CD4-positive, CD25-positive, alpha-beta regulatory T cell (primary cell): ENCODE measurements around the gene TNS1. TPM values are rescaled to one million over a fixed set of nuclear protein-coding genes. Genes with fewer than 3 reads are reported as not detected.

ENCODE experiments used
- ATAC-seq, 2 donors: fragments of 150-1000 bp; cut with Tn5 transposase; one replicate each; pipeline ENCODE4 v1.10.0; 2021; ENCODE audit warnings: low read depth in 2 of 2, moderate number of reproducible peaks in 2 of 2, moderate library complexity in 1 of 2
- DNase-seq, 3 donors: peaks; one replicate each; pipeline versions ENCODE4 v3.0.0 to v3.0.0-alpha.2; 2012 to 2022; ENCODE audit warnings: mixed read lengths in 1 of 3
- H3K27ac ChIP-seq: one replicate; pipeline ENCODE4 v1.7.0; 2013; ENCODE audit warnings: mild to moderate bottlenecking, low read length; ENCODE audit not compliant: insufficient read depth, poor library complexity, severe bottlenecking
- H3K27me3 ChIP-seq: one replicate; pipeline ENCODE4 v1.7.0; 2013; ENCODE audit warnings: low read length; ENCODE audit not compliant: control insufficient read depth, insufficient read depth
- H3K36me3 ChIP-seq: one replicate; pipeline ENCODE4 v1.7.0; 2013; ENCODE audit warnings: mild to moderate bottlenecking, low read length, moderate library complexity; ENCODE audit not compliant: control insufficient read depth, insufficient read depth
- H3K4me1 ChIP-seq: 2 replicates; pipeline ENCODE4 v1.7.0; 2013; ENCODE audit warnings: mild to moderate bottlenecking, low read length; ENCODE audit not compliant: insufficient read depth, control insufficient read depth, poor library complexity, severe bottlenecking
- H3K4me3 ChIP-seq: one replicate; pipeline ENCODE4 v1.7.0; 2013; ENCODE audit warnings: low read depth, mild to moderate bottlenecking, low read length, moderate library complexity
- H3K9me3 ChIP-seq, 2 experiments: 1 replicate in 1 of 2; 2 replicates in 1 of 2; pipeline ENCODE4 v1.7.0; 2013; ENCODE audit warnings: low read length in 2 of 2, mild to moderate bottlenecking in 1 of 2, moderate library complexity in 1 of 2; ENCODE audit not compliant: control insufficient read depth in 2 of 2
- H3K27ac Mint-ChIP-seq, 3 donors: one replicate each; pipeline ENCODE4 v1.8.0; 2020 to 2022; ENCODE audit warnings: mild to moderate bottlenecking in 3 of 3, mixed read lengths in 3 of 3, moderate library complexity in 2 of 3
- H3K27me3 Mint-ChIP-seq: one replicate; pipeline ENCODE4 v1.8.0; 2022; ENCODE audit warnings: mild to moderate bottlenecking, mixed read lengths
- H3K36me3 Mint-ChIP-seq: one replicate; pipeline ENCODE4 v1.8.0; 2020; ENCODE audit warnings: mixed read lengths
- H3K4me1 Mint-ChIP-seq, 4 donors: one replicate each; pipeline ENCODE4 v1.8.0; 2020 to 2022; ENCODE audit warnings: mixed read lengths in 4 of 4, mild to moderate bottlenecking in 1 of 4
- H3K4me3 Mint-ChIP-seq, 4 donors: one replicate each; pipeline ENCODE4 v1.8.0; 2020 to 2022; ENCODE audit warnings: mild to moderate bottlenecking in 4 of 4, mixed read lengths in 4 of 4, moderate library complexity in 3 of 4
- H3K9me3 Mint-ChIP-seq, 7 donors: one replicate each; pipeline ENCODE4 v1.8.0; 2020 to 2022; ENCODE audit warnings: mixed read lengths in 7 of 7, mild to moderate bottlenecking in 3 of 7, moderate library complexity in 2 of 7
- polyA plus RNA-seq, 4 donors: library from polyadenylated mRNA; unstranded; fragments of 300-500 nt; fragmentation: Illumina TruSeq; gene quantifications; one replicate each; pipeline ENCODE4 v1.2.3, GENCODE V29; 2021
- total RNA-seq: library from RNA; stranded (reverse); gene quantifications from one replicate; pipeline ENCODE4 v1.2.3, GENCODE V29; 2022

TNS1 gene
- total and polyA plus RNA-seq, 5 donors from 2014 or later = 0.49 TPM; not detected in 4

- Histone ChIP-seq H3K27ac (no peak overlapping the region), H3K27me3 (no peaks in the 10 kb centered on the region), H3K36me3 (no peaks in the 10 kb centered on the region), H3K4me3 (no peak overlapping the region), H3K9me3 (no peaks in the 10 kb centered on the region), H3K4me1 (no peaks in the 10 kb centered on the region)
- DNase-seq = no peak
- H3K4me3 Mint-ChIP-seq = no peak overlapping the region
- H3K36me3 Mint-ChIP-seq = no peaks in the 10 kb centered on the region
- H3K27me3 Mint-ChIP-seq = peaks cover 5% of the 10 kb centered on the region
- H3K4me1 Mint-ChIP-seq = no peaks in the 10 kb centered on the region
- peaks cover 0 to 6% (median 0%) of the 10 kb centered on the region in 7 donors for H3K9me3 Mint-ChIP-seq
- H3K27ac Mint-ChIP-seq = no peak overlapping the region
- no peak for ATAC-seq
These were observed 151.4 kb downstream of the TNS1 start for GRCh38 chr2:217851191-217852020.

- DNase-seq (no peak), ATAC-seq (no peak)
- Histone ChIP-seq H3K36me3 (no peaks in the 10 kb centered on the region), H3K9me3 (peaks cover 4 to 7% of the 10 kb centered on the region in 2 experiments), H3K27me3 (no peaks in the 10 kb centered on the region), H3K27ac (no peak overlapping the region), H3K4me3 (no peak overlapping the region), H3K4me1 (no peaks in the 10 kb centered on the region)
- Mint-ChIP-seq H3K4me1 (no peaks in the 10 kb centered on the region), H3K27me3 (peaks cover 5% of the 10 kb centered on the region), H3K27ac (no peak overlapping the region), H3K9me3 (peaks cover 0 to 6% (median 0%) of the 10 kb centered on the region in 7 donors), H3K36me3 (no peaks in the 10 kb centered on the region), H3K4me3 (no peak overlapping the region)
These were observed 153.4 kb downstream of the TNS1 start for GRCh38 chr2:217849154-217849975.

GRCh38 chr2:217848351-217848957 is 154.3 kb downstream of the TNS1 start:
- H3K27ac ChIP-seq = no peak overlapping the region
- Mint-ChIP-seq H3K4me3 (no peak overlapping the region), H3K9me3 (peaks cover 0 to 6% (median 0%) of the 10 kb centered on the region in 7 donors), H3K27me3 (peaks cover 5% of the 10 kb centered on the region), H3K36me3 (no peaks in the 10 kb centered on the region), H3K27ac (no peak overlapping the region), H3K4me1 (no peaks in the 10 kb centered on the region)
- no peaks in the 10 kb centered on the region for H3K27me3 ChIP-seq
- H3K36me3 ChIP-seq = no peaks in the 10 kb centered on the region
- H3K9me3 ChIP-seq = peaks cover 7% of the 10 kb centered on the region in 2 experiments
- no peak overlapping the region for H3K4me3 ChIP-seq
- H3K4me1 ChIP-seq = no peaks in the 10 kb centered on the region
- no peak for ATAC-seq
- no peak for DNase-seq

GRCh38 chr2:217847552-217848350 is 155.0 kb downstream of the TNS1 start:
- Histone ChIP-seq H3K9me3 (peaks cover 7% of the 10 kb centered on the region in 2 experiments), H3K36me3 (no peaks in the 10 kb centered on the region), H3K27me3 (no peaks in the 10 kb centered on the region), H3K27ac (no peak overlapping the region), H3K4me3 (no peak overlapping the region), H3K4me1 (no peaks in the 10 kb centered on the region)
- no peak for ATAC-seq
- no peaks in the 10 kb centered on the region for H3K4me1 Mint-ChIP-seq
- peaks cover 5% of the 10 kb centered on the region for H3K27me3 Mint-ChIP-seq
- no peak for DNase-seq
- no peak overlapping the region for H3K27ac Mint-ChIP-seq
- H3K9me3 Mint-ChIP-seq = peaks cover 0 to 4% (median 0%) of the 10 kb centered on the region in 7 donors
- no peaks in the 10 kb centered on the region for H3K36me3 Mint-ChIP-seq
- no peak overlapping the region for H3K4me3 Mint-ChIP-seq

- Mint-ChIP-seq H3K4me3 (no peak overlapping the region), H3K36me3 (no peaks in the 10 kb centered on the region), H3K27ac (no peak overlapping the region), H3K4me1 (no peaks in the 10 kb centered on the region), H3K9me3 (peaks cover 0 to 4% (median 0%) of the 10 kb centered on the region in 7 donors), H3K27me3 (peaks cover 5% of the 10 kb centered on the region)
- peaks cover 7% of the 10 kb centered on the region in 2 experiments for H3K9me3 ChIP-seq
- no peak overlapping the region for H3K27ac ChIP-seq
- no peaks in the 10 kb centered on the region for H3K4me1 ChIP-seq
- no peaks in the 10 kb centered on the region for H3K27me3 ChIP-seq
- H3K4me3 ChIP-seq = no peak overlapping the region
- H3K36me3 ChIP-seq = no peaks in the 10 kb centered on the region
- DNase-seq (no peak), ATAC-seq (no peak)
These were observed 155.7 kb downstream of the TNS1 start for GRCh38 chr2:217847115-217847514.

- H3K27me3 ChIP-seq = no peaks in the 10 kb centered on the region
- no peak overlapping the region for H3K27ac ChIP-seq
- Mint-ChIP-seq H3K27me3 (peaks cover 5% of the 10 kb centered on the region), H3K4me1 (no peaks in the 10 kb centered on the region), H3K36me3 (no peaks in the 10 kb centered on the region), H3K4me3 (no peak overlapping the region), H3K27ac (no peak overlapping the region), H3K9me3 (peaks cover 0 to 4% (median 0%) of the 10 kb centered on the region in 7 donors)
- no peaks in the 10 kb centered on the region for H3K36me3 ChIP-seq
- DNase-seq (no peak), ATAC-seq (no peak)
- H3K4me1 ChIP-seq = no peaks in the 10 kb centered on the region
- peaks cover 7% of the 10 kb centered on the region in 2 experiments for H3K9me3 ChIP-seq
- H3K4me3 ChIP-seq = no peak overlapping the region
These were observed 156.5 kb downstream of the TNS1 start for GRCh38 chr2:217846321-217846743.

GRCh38 chr2:217845301-217845700 is 157.5 kb downstream of the TNS1 start:
- Histone ChIP-seq H3K4me1 (no peaks in the 10 kb centered on the region), H3K27ac (no peak overlapping the region), H3K9me3 (peaks cover 7% of the 10 kb centered on the region in 2 experiments), H3K4me3 (no peak overlapping the region), H3K27me3 (no peaks in the 10 kb centered on the region), H3K36me3 (no peaks in the 10 kb centered on the region)
- no peaks in the 10 kb centered on the region for H3K9me3 Mint-ChIP-seq
- H3K4me3 Mint-ChIP-seq = no peak overlapping the region
- no peaks in the 10 kb centered on the region for H3K4me1 Mint-ChIP-seq
- H3K27ac Mint-ChIP-seq = no peak overlapping the region
- DNase-seq = no peak
- no peaks in the 10 kb centered on the region for H3K36me3 Mint-ChIP-seq
- ATAC-seq = no peak
- no peaks in the 10 kb centered on the region for H3K27me3 Mint-ChIP-seq
